ENCODE measurements around the gene IL17RE.
"Not testable (repeated sequence)": the region's sequence is repeated elsewhere in the genome, so short reads cannot be mapped to it uniquely, and the experiment has no call there.

DNA sequence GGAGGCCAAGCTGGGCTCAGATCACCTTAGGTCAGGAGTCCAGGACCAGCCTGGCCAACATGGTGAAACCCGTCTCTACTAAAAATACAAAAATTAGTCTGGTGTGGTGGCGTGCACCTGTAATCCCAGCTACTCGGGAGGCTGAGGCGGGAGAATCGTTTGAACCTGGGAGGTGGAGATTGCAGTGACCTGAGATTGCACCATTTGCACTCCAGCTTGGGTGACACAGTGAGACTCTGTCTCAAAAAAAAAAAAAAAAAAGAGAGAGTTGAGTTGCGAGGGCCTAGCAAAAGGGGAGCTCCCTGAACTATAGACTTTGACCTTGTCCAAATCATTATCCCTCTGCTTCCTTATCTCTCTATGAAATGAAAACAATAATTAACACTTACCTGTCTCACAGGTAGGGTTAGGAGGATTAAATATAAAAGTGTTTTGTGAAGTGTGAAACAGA is 1.7 kb upstream of the IL17RE start:
- TF ChIP-seq, protein P1, sequence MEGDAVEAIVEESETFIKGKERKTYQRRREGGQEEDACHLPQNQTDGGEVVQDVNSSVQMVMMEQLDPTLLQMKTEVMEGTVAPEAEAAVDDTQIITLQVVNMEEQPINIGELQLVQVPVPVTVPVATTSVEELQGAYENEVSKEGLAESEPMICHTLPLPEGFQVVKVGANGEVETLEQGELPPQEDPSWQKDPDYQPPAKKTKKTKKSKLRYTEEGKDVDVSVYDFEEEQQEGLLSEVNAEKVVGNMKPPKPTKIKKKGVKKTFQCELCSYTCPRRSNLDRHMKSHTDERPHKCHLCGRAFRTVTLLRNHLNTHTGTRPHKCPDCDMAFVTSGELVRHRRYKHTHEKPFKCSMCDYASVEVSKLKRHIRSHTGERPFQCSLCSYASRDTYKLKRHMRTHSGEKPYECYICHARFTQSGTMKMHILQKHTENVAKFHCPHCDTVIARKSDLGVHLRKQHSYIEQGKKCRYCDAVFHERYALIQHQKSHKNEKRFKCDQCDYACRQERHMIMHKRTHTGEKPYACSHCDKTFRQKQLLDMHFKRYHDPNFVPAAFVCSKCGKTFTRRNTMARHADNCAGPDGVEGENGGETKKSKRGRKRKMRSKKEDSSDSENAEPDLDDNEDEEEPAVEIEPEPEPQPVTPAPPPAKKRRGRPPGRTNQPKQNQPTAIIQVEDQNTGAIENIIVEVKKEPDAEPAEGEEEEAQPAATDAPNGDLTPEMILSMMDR (IDR thresholded peaks at IDR 0.05): not testable (repeated sequence)
- not testable (repeated sequence) for TF ChIP-seq POLR2A (IDR thresholded peaks at IDR 0.05)
